A549 (cell line): ENCODE results near the gene GRIK1. TPM values are rescaled to one million over a fixed set of nuclear protein-coding genes. Genes with fewer than 3 reads are reported as not detected.

ENCODE experiments used
- ATAC-seq, 2 experiments: fragments of 200-7000 bp in 1 of 2; fragments of >200 bp in 1 of 2; cut with Nextera tagmentation in 1 of 2; cut with Tn5 transposase in 1 of 2; 3 replicates each; pipeline versions ENCODE4 v1.8.0 to v1.9.1; 2018 to 2020; ENCODE audit warnings: mild to moderate bottlenecking in 1 of 2, moderate library complexity in 1 of 2
- CTCF ChIA-PET: fragments of 300-600 bp; sonication (Branson Sonifier 250); formaldehyde crosslinking; extraction: SDS; loops from one replicate; lab custom pipeline; 2021; ENCODE audit warnings: antibody characterized with exemption, inconsistent platforms; lab: Yijun Ruan, JAX
- POLR2A ChIA-PET: fragments of 350-600 bp; formaldehyde crosslinking; extraction: SDS; loops from one replicate; lab custom pipeline; 2021; ENCODE audit warnings: antibody characterized with exemption, inconsistent platforms; lab: Yijun Ruan, JAX
- DNase-seq, 2 experiments: peaks; one replicate each; pipeline versions ENCODE4 v3.0.0 to v3.0.0-alpha.2; 2011 to 2016; ENCODE audit warnings: low read depth in 1 of 2, low spot score in 1 of 2
- FAIRE-seq: peaks from 2 replicates; lab custom pipeline; 2011; peaks lifted over from hg19 to GRCh38; lab: Jason Lieb, UNC
- H3K27ac ChIP-seq, 2 experiments: fragments of >200 bp; sonication (Bioruptor Twin); formaldehyde crosslinking; 3 replicates each; pipeline ENCODE4 v1.5.1; 2016 to 2017
- H3K4me1 ChIP-seq: fragments of >200 bp; sonication (Bioruptor Twin); formaldehyde crosslinking; 3 replicates; pipeline ENCODE4 v1.6.1; 2016
- H3K4me2 ChIP-seq: fragments of >200 bp; sonication (Bioruptor Twin); formaldehyde crosslinking; 3 replicates; pipeline ENCODE4 v1.6.1; 2016
- H3K4me3 ChIP-seq: fragments of >200 bp; sonication (Bioruptor Twin); formaldehyde crosslinking; 3 replicates; pipeline ENCODE4 v1.5.1; 2016
- H3K9me3 ChIP-seq: fragments of >200 bp; sonication (Bioruptor Twin); formaldehyde crosslinking; 3 replicates; pipeline ENCODE4 v1.6.1; 2016
- BHLHE40 ChIP-seq: IDR thresholded peaks from 2 replicates; pipeline ENCODE4 v1.6.1; 2012; ENCODE audit warnings: low read depth, low read length, inconsistent platforms
- CEBPB ChIP-seq, 2 experiments: fragments of >200 bp in 1 of 2; sonication (Bioruptor Twin) in 1 of 2; formaldehyde crosslinking in 1 of 2; IDR thresholded peaks; 2 replicates each; pipeline ENCODE4 v1.6.1; 2012 to 2016
- E2F6 ChIP-seq: IDR thresholded peaks from 2 replicates; pipeline ENCODE4 v1.6.1; 2012; ENCODE audit warnings: low read depth, borderline replicate concordance
- EHF ChIP-seq: fragments of 250-450 bp; sonication (Bioruptor Pico); IDR thresholded peaks from 2 replicates; pipeline ENCODE4 v1.5.0; 2020; ENCODE audit warnings: mild to moderate bottlenecking
- ESRRA ChIP-seq: fragments of 150-350 bp; IDR thresholded peaks from 2 replicates; pipeline ENCODE4 v1.6.1; 2014; ENCODE audit warnings: mild to moderate bottlenecking, low read length, borderline replicate concordance
- FOSB ChIP-seq: fragments of 250-450 bp; sonication (Bioruptor Pico); IDR thresholded peaks from 2 replicates; pipeline ENCODE4 v1.5.0; 2020; ENCODE audit warnings: mild to moderate bottlenecking, moderate library complexity
- FOXS1 ChIP-seq: fragments of 250-450 bp; sonication (Bioruptor Pico); IDR thresholded peaks from 2 replicates; pipeline ENCODE4 v1.5.0; 2020; ENCODE audit warnings: mild to moderate bottlenecking, moderate library complexity
- HDAC2 ChIP-seq: fragments of 200-600 bp; sonication (generic); IDR thresholded peaks from 2 replicates; pipeline ENCODE4 v1.6.1; 2016
- HOXB13 ChIP-seq: fragments of 250-450 bp; sonication (Bioruptor Pico); IDR thresholded peaks from 2 replicates; pipeline ENCODE4 v1.5.0; 2020; ENCODE audit warnings: low read depth, mild to moderate bottlenecking, moderate library complexity
- HOXB5 ChIP-seq: fragments of 250-450 bp; sonication (Bioruptor Pico); IDR thresholded peaks from 2 replicates; pipeline ENCODE4 v1.5.0; 2020; ENCODE audit warnings: mild to moderate bottlenecking, moderate library complexity
- JUNB ChIP-seq: fragments of >200 bp; sonication (Bioruptor Twin); formaldehyde crosslinking; IDR thresholded peaks from 2 replicates; pipeline ENCODE4 v1.6.1; 2016
- KDM5A ChIP-seq: fragments of 200-600 bp; sonication (generic); IDR thresholded peaks from 2 replicates; pipeline ENCODE4 v1.6.1; 2016; ENCODE audit warnings: antibody characterized with exemption, mild to moderate bottlenecking
- MAFK ChIP-seq: fragments of 450-650 bp; IDR thresholded peaks from 2 replicates; pipeline ENCODE4 v1.6.1; 2014; ENCODE audit not compliant: partially characterized antibody
- MAX ChIP-seq: IDR thresholded peaks from 2 replicates; pipeline ENCODE4 v1.6.1; 2012
- MAZ ChIP-seq: fragments of 150-350 bp; IDR thresholded peaks from 2 replicates; pipeline ENCODE4 v1.6.1; 2014; ENCODE audit warnings: antibody characterized with exemption, low read depth, low read length, borderline replicate concordance
- MYC ChIP-seq: IDR thresholded peaks from 2 replicates; pipeline ENCODE4 v1.6.1; 2012; ENCODE audit warnings: mild to moderate bottlenecking, inconsistent platforms, low read length, improper control_type of control experiment, borderline replicate concordance
- NFE2L2 ChIP-seq: fragments of 150-350 bp; conservative IDR thresholded peaks from 2 replicates; pipeline ENCODE4 v1.6.1; 2014; ENCODE audit warnings: low read length
- NPAS2 ChIP-seq: fragments of 250-450 bp; sonication (Bioruptor Pico); IDR thresholded peaks from 2 replicates; pipeline ENCODE4 v1.8.0; 2022; ENCODE audit warnings: mild to moderate bottlenecking, moderate library complexity, borderline replicate concordance
- PHF8 ChIP-seq: fragments of 200-600 bp; sonication (generic); IDR thresholded peaks from 2 replicates; pipeline ENCODE4 v1.6.1; 2016; ENCODE audit warnings: low read depth, mild to moderate bottlenecking, antibody characterized with exemption, moderate library complexity, borderline replicate concordance
- POLR2A ChIP-seq: IDR thresholded peaks from 2 replicates; pipeline ENCODE4 v1.6.1; 2012; ENCODE audit warnings: mild to moderate bottlenecking, low read length
- RCOR1 ChIP-seq: fragments of 150-350 bp; IDR thresholded peaks from 2 replicates; pipeline ENCODE4 v1.6.1; 2014; ENCODE audit warnings: antibody characterized with exemption, low read length, low read depth
- REST ChIP-seq: fragments of 200-600 bp; sonication (generic); IDR thresholded peaks from 2 replicates; pipeline ENCODE4 v1.6.1; 2016; ENCODE audit warnings: antibody characterized with exemption, mild to moderate bottlenecking, moderate library complexity
- SMC3 ChIP-seq: fragments of >200 bp; sonication (Bioruptor Twin); formaldehyde crosslinking; IDR thresholded peaks from 3 replicates; pipeline ENCODE4 v1.6.1; 2018; ENCODE audit warnings: inconsistent platforms
- SREBF2 ChIP-seq: fragments of 450-650 bp; IDR thresholded peaks from 2 replicates; pipeline ENCODE4 v1.6.1; 2014; ENCODE audit warnings: mild to moderate bottlenecking, moderate library complexity
- TP53 ChIP-seq: fragments of 250-450 bp; sonication (Bioruptor Pico); IDR thresholded peaks from 2 replicates; pipeline ENCODE4 v1.5.0; 2021; ENCODE audit warnings: mild to moderate bottlenecking, moderate library complexity
- ZC3H11A ChIP-seq: fragments of 450-650 bp; IDR thresholded peaks from 2 replicates; pipeline ENCODE4 v1.6.1; 2014; ENCODE audit warnings: antibody characterized with exemption, mild to moderate bottlenecking
- ZNF302 ChIP-seq: fragments of 250-450 bp; sonication (Bioruptor Pico); IDR thresholded peaks from 2 replicates; pipeline ENCODE4 v1.9.0; 2021; ENCODE audit warnings: inconsistent platforms, mild to moderate bottlenecking, moderate library complexity
- ZSCAN20 ChIP-seq: fragments of 250-450 bp; sonication (Bioruptor Pico); IDR thresholded peaks from 2 replicates; pipeline ENCODE4 v1.8.0; 2022; ENCODE audit warnings: mild to moderate bottlenecking, moderate library complexity
- WGBS: methylation state at CpG from one replicate; pipeline ENCODE4 v1.1.6; 2017; ENCODE audit errors: missing lambda C conversion rate; 5-methylcytosine and 5-hydroxymethylcytosine counted together
- polyA plus RNA-seq, 4 experiments: library from polyadenylated mRNA; depleted of rRNA in 3 of 4; stranded (reverse); fragments of >200 nt; fragmentation: RNase III in 1 of 4; extraction: RNeasy Plus Mini Kit Qiagen cat#74134 plus additional on column Dnase treatment in 1 of 4; gene quantifications; 2 replicates in 3 of 4; 3 replicates in 1 of 4; pipeline ENCODE4 v1.2.3, GENCODE V29; 2011 to 2017
- TF ChIP-seq, protein P1 (sequence below): fragments of >200 bp; sonication (Bioruptor Twin); formaldehyde crosslinking; IDR thresholded peaks from 2 replicates; pipeline ENCODE4 v1.6.1; 2016
- TF ChIP-seq, protein P2 (sequence below): fragments of >200 bp; sonication (Bioruptor Twin); formaldehyde crosslinking; IDR thresholded peaks from 3 replicates; pipeline ENCODE4 v1.5.1; 2016
- TF ChIP-seq, protein P3 (sequence below): IDR thresholded peaks from 2 replicates; pipeline ENCODE4 v1.6.1; 2012

GRIK1 gene
- polyA plus RNA-seq, 2 of the 4 experiments (the other 2 are of a cell fraction): not detected

GRCh38 chr21:29719521-29719920, 220.3 kb downstream of the GRIK1 start:
- ChIA-PET CTCF (no interaction called here), POLR2A (no interaction called here)
- ATAC-seq (no peak), DNase-seq (no peak), FAIRE-seq (no peak)
- Histone ChIP-seq H3K9me3 (no peaks in the 10 kb centered on the region), H3K4me3 (no peak overlapping the region), H3K27ac (no peak overlapping the region), H3K4me2 (no peak overlapping the region), H3K4me1 (no peaks in the 10 kb centered on the region)
- TF ChIP-seq EHF (CRISPR knock-in tag) (no peak), ZNF302 (CRISPR knock-in tag) (no peak), MAX (no peak), ZC3H11A (no peak), ZSCAN20 (no peak), ESRRA (no peak), CEBPB (IDR thresholded peaks at IDR 0.05) (no peak), KDM5A (no peak), TP53 (no peak), NPAS2 (CRISPR knock-in tag) (no peak), SREBF2 (no peak), NFE2L2 (no peak), MAFK (no peak), HDAC2 (no peak), BHLHE40 (no peak), RCOR1 (no peak), MYC (no peak), FOXS1 (CRISPR knock-in tag) (no peak)
- TF ChIP-seq, protein P1, sequence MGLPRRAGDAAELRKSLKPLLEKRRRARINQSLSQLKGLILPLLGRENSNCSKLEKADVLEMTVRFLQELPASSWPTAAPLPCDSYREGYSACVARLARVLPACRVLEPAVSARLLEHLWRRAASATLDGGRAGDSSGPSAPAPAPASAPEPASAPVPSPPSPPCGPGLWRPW: no peak

DNA sequence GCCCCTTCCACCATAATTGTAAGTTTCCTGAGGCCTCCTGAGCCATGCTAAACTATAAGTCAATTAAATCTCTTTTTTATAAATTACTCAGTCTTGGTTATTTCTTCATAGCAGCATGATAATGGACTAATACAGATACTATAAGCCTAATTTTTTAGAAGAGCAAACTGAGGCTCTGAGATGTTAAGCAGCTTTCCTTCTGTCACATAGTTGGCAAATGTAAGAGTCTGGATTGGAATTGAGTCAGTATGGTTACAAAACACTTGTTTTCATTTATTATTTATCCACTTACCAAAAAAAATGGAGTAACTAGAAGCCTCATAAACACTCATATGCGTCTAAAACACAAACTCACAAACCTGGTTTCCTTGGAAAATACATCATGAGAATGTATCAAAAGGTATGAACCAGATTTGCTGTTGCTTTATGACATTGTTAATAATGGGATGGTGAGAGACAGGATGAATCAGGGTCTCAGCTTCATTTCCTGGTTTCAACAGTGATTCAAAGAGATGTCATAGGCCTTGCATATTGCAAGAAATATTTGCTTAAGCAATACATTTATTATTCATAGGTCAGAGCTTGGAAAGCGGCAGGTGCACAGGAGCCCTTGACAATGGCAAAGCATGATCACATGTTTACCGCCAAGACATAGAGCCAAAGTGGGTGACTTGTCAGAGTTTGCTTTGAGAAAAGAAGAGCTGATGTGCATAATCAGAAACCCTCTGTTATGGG, 221.5 kb downstream of the GRIK1 start:
- WGBS: 3% methylated on average over 3 of the region's 3 CpGs
- ChIA-PET CTCF (no interaction called here), POLR2A (no interaction called here)
- no peaks in the 10 kb centered on the region for H3K9me3 ChIP-seq
- no peaks in the 10 kb centered on the region for H3K4me1 ChIP-seq
- FAIRE-seq (no peak), ATAC-seq (no peak), DNase-seq (no peak)
- H3K27ac ChIP-seq: no peak overlapping the region
- H3K4me3 ChIP-seq: no peak overlapping the region
- H3K4me2 ChIP-seq: no peak overlapping the region
- no peak for TF ChIP-seq MYC
- no peak for TF ChIP-seq JUNB
- no peak for TF ChIP-seq FOXS1 (CRISPR knock-in tag)
- TF ChIP-seq TP53: no peak
- TF ChIP-seq SMC3: no peak
- TF ChIP-seq HOXB13: no peak
- TF ChIP-seq POLR2A: no peak
- no peak for TF ChIP-seq REST
- TF ChIP-seq FOSB: no peak
- TF ChIP-seq HDAC2: no peak
- no peak for TF ChIP-seq HOXB5 (CRISPR knock-in tag)
- TF ChIP-seq, protein P2, sequence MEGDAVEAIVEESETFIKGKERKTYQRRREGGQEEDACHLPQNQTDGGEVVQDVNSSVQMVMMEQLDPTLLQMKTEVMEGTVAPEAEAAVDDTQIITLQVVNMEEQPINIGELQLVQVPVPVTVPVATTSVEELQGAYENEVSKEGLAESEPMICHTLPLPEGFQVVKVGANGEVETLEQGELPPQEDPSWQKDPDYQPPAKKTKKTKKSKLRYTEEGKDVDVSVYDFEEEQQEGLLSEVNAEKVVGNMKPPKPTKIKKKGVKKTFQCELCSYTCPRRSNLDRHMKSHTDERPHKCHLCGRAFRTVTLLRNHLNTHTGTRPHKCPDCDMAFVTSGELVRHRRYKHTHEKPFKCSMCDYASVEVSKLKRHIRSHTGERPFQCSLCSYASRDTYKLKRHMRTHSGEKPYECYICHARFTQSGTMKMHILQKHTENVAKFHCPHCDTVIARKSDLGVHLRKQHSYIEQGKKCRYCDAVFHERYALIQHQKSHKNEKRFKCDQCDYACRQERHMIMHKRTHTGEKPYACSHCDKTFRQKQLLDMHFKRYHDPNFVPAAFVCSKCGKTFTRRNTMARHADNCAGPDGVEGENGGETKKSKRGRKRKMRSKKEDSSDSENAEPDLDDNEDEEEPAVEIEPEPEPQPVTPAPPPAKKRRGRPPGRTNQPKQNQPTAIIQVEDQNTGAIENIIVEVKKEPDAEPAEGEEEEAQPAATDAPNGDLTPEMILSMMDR: no peak
- no peak for TF ChIP-seq MAZ
- no peak for TF ChIP-seq E2F6
- TF ChIP-seq PHF8: no peak
- TF ChIP-seq, protein P3, sequence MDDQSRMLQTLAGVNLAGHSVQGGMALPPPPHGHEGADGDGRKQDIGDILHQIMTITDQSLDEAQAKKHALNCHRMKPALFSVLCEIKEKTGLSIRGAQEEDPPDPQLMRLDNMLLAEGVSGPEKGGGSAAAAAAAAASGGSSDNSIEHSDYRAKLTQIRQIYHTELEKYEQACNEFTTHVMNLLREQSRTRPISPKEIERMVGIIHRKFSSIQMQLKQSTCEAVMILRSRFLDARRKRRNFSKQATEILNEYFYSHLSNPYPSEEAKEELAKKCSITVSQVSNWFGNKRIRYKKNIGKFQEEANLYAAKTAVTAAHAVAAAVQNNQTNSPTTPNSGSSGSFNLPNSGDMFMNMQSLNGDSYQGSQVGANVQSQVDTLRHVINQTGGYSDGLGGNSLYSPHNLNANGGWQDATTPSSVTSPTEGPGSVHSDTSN: no peak
- no peak for TF ChIP-seq BHLHE40
